NCI-H1092 treated with DMSO at 0.1 percent for 48 hours (cell line): Measurements from ENCODE around the gene KPRP.

Experiments
- DNase-seq: peaks from one replicate; lab custom pipeline; 2025; lab: John Stamatoyannopoulos, UW

KPRP gene, protein sequence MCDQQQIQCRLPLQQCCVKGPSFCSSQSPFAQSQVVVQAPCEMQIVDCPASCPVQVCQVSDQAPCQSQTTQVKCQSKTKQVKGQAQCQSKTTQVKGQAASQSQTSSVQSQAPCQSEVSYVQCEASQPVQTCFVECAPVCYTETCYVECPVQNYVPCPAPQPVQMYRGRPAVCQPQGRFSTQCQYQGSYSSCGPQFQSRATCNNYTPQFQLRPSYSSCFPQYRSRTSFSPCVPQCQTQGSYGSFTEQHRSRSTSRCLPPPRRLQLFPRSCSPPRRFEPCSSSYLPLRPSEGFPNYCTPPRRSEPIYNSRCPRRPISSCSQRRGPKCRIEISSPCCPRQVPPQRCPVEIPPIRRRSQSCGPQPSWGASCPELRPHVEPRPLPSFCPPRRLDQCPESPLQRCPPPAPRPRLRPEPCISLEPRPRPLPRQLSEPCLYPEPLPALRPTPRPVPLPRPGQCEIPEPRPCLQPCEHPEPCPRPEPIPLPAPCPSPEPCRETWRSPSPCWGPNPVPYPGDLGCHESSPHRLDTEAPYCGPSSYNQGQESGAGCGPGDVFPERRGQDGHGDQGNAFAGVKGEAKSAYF

DNA sequence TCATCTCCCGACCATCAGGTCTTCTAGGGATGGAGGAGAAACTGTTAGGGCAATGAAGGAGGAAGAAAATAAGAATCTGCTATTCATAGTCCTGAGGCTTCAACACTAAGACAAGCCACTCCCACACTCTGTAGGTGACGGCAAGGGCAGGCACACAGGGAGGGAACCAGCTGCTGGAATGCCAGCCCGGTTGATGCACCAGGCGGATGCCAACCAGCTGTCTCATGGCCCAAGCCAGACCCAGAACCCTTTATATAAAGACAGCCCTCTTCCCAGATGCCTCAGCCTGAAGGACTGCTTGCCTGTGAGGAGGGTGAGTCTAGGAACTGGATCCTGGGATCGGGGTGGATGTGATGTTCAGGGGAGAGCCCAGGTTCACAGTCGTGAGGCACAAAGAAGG is at the start of gene KPRP:
Gene KPRP, plus strand, starts transcription at position 279 of the 400 bp plus-strand sequence. CDS start 1,564 bp downstream, outside the sequence.
- no peak for DNase-seq

DNA sequence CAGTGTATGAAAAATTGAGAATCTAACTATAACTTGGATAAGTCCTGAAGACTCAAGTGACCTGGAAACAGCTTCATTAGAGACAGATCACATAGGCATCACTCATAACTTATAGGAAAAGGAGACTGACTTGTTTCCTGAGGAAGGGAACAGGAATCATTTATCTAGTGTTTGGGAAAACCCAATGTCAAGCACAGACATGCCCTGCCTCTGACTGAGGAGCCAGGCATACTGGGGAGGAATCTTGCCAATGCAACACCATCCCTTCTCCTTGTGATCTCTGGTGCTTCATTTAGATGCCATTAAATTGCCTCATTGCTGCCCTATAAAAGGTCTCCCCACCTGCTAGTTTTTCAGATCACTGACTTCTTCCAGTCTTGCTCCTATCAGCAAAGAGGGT is 39.6 kb upstream of the KPRP start:
- DNase-seq: no peak

DNA sequence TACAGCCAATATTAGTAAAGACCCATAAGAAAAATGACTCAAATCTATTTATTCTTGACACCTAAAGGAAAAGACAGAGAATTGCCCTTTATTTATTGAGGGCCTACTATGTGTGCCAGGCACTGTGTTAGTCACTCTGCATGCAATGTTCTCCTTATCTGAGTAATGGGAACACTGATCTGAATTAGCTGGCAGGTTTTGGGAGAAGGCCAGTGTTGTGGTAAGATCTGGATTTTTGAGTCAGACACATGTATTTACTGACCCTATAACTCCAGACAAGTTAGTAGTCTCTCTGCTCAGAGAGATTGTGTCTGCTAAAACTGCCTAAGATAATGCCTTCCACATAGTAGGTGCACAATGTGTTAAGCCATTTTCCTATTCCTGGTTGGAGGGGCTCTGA is 32.6 kb upstream of the KPRP start:
- no peak for DNase-seq

DNA sequence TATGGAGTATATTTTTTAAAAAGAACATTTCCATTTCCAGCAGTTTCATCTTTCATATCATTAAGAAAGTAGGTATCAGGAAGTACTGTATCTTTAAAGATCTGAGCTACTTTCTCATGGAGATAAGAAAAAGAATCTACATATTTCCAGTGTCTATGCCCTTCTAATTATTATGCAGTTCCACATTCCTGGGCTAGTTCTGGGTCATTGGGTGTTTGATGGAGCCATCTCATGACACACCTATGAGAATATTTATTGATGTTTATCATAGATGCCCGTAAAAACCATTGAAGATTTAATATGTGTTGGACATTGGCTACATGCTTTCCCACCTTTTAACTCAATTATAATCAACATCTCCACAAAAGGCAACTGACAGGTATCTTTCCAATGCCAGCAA is 28.8 kb upstream of the KPRP start:
- no peak for DNase-seq

DNA sequence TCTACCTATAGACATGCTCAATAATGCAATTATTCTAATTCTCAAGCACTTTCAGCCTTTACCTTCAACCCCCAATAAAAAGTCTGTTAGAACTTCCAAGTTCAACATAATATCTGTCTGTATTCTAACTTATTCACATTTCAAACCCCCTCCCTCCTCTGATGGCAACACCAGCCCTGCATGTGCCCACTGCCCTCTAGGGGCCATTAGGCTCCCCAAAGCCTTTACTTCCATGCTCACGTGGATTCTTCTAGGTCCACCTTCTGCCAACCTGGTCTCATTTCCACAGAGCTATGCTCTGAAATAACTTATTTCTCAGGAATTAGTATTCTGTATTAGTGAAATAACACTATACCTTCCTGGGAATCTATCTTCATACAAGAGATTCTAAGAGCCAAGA is 22.2 kb upstream of the KPRP start:
- DNase-seq: no peak

DNA sequence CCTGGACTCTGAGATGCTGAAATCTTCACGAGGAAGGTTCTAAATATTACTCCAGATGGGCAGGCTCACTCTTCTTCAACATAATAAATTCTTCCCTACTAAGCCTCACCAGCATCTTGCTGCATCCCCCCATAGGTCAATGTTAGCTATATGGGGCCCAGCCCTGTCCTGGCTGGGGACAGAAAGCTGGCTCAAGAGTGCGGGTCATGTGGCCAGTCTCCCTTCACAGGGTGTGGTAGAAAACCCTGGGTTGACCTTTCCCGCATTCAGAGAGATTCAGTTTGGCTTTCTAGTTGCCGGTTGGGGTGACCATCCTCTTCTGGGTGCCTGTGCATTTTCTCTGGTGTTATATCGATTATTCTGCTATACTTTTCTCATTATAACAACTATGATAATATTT is 19.8 kb upstream of the KPRP start:
- DNase-seq: no peak

- DNase-seq: no peak
Observed at GRCh38 chr1:152739841-152740240, 18.0 kb upstream of the KPRP start.

- DNase-seq: no peak
Observed at GRCh38 chr1:152741656-152742055, 16.2 kb upstream of the KPRP start.

DNA sequence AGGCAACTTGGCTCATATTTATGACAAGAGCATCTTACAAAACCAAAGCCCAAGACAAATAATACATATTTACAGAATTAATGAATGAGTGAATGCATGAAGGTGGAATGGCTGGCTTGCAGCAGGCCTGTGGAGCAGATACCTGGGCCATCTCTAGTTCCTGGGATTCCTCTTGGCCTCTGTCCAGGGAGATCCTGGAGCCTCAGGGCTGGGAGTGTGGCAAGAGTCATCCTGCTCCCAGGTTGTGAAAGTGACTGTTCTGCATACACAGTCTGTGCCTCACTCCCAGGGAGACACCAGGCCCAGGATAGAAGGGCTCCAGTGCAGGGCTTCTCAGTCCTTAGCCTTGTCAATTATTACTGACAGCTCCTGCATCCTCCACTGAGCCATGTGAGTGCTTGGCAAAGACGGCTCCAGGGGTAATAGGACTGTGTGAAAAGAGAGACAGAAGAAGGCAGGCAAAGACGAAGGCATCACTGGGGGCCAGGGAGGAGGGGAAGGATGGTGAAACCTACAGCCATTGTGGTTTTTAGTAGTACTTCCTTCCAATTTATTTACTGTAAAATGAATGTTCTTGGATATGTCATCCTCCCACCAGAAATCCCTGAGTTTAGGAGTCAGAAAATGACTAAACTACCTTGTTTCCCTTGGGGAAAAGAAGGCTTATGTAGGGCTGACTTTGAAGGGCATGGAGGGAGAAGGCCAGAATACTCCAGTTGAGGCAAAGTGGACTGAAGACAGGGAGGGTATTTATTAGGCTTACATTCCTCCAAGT is 14.3 kb upstream of the KPRP start:
- DNase-seq: no peak

GRCh38 chr1:152745289-152745704 is 12.5 kb upstream of the KPRP start:
- no peak for DNase-seq

DNA sequence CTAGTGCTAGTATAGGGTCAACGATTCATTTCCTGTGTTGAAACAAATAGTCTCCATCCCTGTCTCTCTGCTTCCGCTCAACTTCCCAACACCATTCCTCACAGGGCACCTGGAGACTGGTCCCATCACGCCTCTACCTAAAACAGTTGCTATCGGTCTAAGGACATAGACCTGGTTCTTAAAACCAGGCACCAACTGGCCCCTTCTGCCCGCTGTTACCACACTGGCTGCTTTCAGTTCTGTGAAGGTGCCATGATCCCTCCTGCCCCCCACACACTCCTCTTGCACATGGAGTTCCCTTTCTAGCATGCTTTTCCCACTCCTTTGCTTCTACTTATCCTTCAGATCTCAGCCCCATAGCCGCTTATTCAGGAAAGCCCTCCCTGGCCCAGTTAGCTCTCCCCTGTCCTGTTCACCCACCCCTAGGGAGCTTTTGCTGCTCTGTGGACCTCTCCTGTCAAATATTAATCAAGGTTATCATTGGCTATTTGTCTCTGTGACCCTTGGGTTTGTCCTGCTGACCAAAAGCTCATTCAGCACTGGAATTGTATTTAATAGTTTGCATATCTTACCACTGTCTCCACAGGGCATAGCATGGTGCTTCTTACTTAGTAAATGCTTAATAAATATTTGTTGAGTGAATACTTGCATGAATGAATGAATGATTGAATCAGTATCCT is 11.9 kb upstream of the KPRP start:
- DNase-seq: no peak

DNA sequence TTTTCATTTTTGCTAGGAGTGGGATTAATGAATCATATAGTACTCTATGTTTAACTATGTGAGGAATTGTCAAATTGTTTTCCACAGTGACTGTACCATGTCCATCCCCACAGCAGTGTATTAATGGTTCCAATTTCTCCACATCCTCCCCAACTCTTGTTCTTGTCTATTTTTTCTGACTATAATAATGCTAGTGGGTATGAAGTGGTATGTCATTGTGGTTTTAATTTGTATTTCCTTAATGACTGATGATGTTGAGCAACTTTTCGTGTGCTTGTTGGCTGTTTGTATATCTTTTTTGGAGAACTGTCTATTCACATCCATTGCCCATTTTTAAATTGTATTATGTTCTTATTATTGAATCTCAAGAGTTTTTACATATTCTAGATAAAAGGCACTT is 10.0 kb upstream of the KPRP start:
- no peak for DNase-seq

- no peak for DNase-seq
Observed at GRCh38 chr1:152752225-152752624, 5.6 kb upstream of the KPRP start.

GRCh38 chr1:152753586-152753985 is 4.2 kb upstream of the KPRP start:
- DNase-seq: no peak

GRCh38 chr1:152756872-152757271 is 953 bp upstream of the KPRP start:
- DNase-seq: no peak

GRCh38 chr1:152758636-152759035 is 811 bp downstream of the KPRP start:
- DNase-seq: no peak

DNA sequence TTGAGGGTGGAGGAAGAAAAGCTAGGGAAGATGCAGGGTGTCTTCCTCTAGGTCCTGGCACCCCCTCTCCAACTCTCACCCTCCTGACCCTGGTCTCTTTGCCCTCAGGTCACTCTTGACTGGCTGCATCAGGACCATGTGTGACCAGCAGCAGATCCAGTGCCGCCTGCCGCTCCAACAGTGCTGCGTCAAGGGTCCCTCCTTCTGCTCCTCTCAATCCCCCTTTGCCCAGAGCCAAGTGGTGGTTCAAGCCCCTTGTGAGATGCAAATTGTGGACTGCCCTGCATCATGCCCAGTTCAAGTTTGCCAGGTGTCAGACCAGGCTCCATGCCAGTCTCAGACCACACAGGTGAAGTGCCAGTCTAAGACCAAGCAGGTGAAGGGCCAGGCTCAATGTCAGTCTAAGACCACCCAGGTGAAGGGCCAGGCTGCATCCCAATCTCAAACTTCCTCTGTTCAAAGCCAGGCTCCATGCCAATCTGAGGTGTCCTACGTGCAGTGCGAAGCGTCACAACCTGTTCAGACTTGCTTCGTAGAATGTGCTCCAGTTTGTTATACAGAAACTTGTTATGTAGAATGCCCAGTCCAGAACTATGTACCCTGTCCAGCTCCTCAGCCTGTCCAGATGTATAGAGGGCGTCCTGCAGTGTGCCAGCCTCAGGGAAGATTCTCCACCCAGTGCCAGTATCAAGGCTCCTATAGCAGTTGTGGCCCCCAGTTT is 1.8 kb downstream of the KPRP start:
- no peak for DNase-seq

GRCh38 chr1:152760551-152761190 is 2.8 kb downstream of the KPRP start:
- DNase-seq: no peak

DNA sequence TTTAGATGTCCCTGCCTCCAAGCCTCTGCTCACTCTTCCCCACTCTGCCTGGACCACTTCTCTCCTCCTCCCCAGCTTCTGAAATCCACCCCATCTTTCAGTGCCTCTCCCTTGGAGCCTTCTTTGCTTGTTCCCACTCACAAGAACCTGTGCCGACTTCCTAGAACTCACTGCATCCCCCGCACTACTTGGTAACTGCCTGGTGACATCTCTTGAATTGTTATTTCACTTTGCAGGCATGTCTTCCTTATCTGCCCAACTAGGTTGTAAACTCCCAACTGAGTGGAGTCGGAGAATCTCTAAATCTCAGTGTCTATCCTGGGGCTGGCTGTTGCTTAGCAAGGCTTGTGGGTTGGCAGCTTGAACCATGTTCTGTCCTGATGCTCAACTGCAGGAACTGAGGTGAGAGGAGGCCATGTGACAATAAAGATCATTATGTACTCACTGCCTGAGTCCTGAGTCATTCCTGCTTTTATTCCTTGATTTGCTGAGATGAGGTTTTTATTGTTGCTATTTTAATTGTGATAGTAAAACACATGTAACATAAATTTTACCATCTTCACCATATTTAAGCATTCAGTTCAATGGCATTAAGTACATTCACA is 3.9 kb downstream of the KPRP start:
- no peak for DNase-seq

GRCh38 chr1:152768847-152769533 is 11.2 kb downstream of the KPRP start:
- no peak for DNase-seq
